Measurements from ENCODE around the gene ACHE.

DNA sequence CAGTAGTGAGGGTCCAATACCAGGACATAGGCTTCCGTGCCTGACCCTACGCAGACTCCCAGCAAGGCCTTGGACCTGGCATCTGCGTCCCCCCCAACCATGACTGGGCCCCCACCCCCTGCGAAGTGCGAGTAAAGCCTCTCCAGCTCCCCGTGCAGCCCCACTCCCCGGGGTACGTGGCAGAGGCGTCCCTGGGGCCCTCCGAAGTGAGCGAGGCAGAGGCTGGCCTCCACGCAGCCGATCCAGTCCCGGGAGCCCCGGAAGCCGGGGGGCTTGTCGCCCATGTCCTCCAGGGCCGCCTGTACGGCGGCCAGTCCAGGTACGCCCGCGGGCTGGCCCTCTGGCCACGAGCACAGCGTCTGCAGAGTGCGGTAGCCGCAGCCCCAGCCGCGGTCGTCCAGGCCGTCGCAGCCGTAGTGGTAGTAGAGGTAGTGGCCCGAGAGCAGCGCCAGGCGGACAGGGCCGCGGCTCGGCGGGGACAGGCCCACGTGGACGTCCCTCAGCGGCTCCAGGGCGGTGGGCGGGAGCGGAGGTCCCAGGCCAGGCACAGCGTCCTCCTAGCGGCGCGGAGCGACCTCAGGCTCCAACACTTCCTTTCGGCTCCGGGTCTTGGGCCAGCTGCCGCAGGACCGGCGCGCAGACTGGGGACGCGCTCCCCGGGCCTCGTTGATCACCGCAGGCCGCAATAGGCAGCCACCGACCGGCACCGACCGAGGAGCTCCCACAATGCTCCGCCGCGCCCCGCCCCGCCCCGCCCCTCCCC lies 6.5 kb downstream of the ACHE start, which contains the start of gene UFSP1:
- TF ChIP-seq ZNF274 (CRISPR knock-in tag; IDR thresholded peaks at IDR 0.05) (peak; percentile 69), ONECUT2 (CRISPR knock-in tag; IDR thresholded peaks at IDR 0.05) (no peak)
- TF ChIP-seq, protein P1, sequence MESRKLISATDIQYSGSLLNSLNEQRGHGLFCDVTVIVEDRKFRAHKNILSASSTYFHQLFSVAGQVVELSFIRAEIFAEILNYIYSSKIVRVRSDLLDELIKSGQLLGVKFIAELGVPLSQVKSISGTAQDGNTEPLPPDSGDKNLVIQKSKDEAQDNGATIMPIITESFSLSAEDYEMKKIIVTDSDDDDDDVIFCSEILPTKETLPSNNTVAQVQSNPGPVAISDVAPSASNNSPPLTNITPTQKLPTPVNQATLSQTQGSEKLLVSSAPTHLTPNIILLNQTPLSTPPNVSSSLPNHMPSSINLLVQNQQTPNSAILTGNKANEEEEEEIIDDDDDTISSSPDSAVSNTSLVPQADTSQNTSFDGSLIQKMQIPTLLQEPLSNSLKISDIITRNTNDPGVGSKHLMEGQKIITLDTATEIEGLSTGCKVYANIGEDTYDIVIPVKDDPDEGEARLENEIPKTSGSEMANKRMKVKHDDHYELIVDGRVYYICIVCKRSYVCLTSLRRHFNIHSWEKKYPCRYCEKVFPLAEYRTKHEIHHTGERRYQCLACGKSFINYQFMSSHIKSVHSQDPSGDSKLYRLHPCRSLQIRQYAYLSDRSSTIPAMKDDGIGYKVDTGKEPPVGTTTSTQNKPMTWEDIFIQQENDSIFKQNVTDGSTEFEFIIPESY (CRISPR knock-in tag; IDR thresholded peaks at IDR 0.05), result no peak; the same call in 1 of the 2 replicates

Measured in HepG2 (cell line).